ENCODE results near the gene TADA3.
A peak's percentile ranks its signal among the peaks of the same experiment; 100 is the strongest.

Gene TADA3

GRCh38 chr3:9770276-9770812, 21.9 kb downstream of the TADA3 start:
- intact Hi-C loops (cut with DNase I) = no loop called here
- peak in 37 of 42 donors; percentile 18 to 86 (median 64) for DNase-seq

GRCh38 chr3:9769426-9770275, 22.6 kb downstream of the TADA3 start, which contains the start of gene CAMK1:
Gene CAMK1, minus strand, starts transcription at chr3:9769947. Its CDS starts 2,198 bp downstream, at chr3:9767749.
- peak; percentile 52 to 93 (median 83) for DNase-seq
- intact Hi-C loops (cut with DNase I) = loop anchor here (2.0 kb wide), 1 partner anchor 19 kb away; no protein-coding TSS in a partner anchor

- DNase-seq = peak in 2 of 42 donors; percentile 22 to 29
Measured at GRCh38 chr3:9769012-9769411, 23.3 kb downstream of the TADA3 start.

GRCh38 chr3:9768141-9768775, 24.0 kb downstream of the TADA3 start:
- DNase-seq = peak in 6 of 42 donors; percentile 26 to 40 (median 32)
- intact Hi-C loops (cut with DNase I) = loop anchor here (2.0 kb wide), 1 partner anchor 17 kb away; no protein-coding TSS in a partner anchor

More at GRCh38 chr3:9769012-9769411, 23.3 kb downstream of the TADA3 start:
- intact Hi-C loops (cut with DNase I) = loop anchor here (2.0 kb wide), 1 partner anchor 18 kb away; no protein-coding TSS in a partner anchor

- DNase-seq = no peak
- intact Hi-C loops (cut with DNase I) = no loop called here
Measured at GRCh38 chr3:9767418-9767817, 24.9 kb downstream of the TADA3 start.

- DNase-seq = no peak
- intact Hi-C loops (cut with DNase I) = no loop called here
Measured at GRCh38 chr3:9765865-9766264, 26.4 kb downstream of the TADA3 start.

GRCh38 chr3:9762871-9763270, 29.4 kb downstream of the TADA3 start:
- DNase-seq = no peak
- intact Hi-C loops (cut with DNase I) = no loop called here

GRCh38 chr3:9761919-9762318, 30.4 kb downstream of the TADA3 start:
- intact Hi-C loops (cut with DNase I) = no loop called here
- DNase-seq = no peak

GRCh38 chr3:9760779-9761505, 31.3 kb downstream of the TADA3 start:
- DNase-seq = no peak
- intact Hi-C loops (cut with DNase I) = no loop called here

GRCh38 chr3:9757427-9757826, 34.8 kb downstream of the TADA3 start:
- intact Hi-C loops (cut with DNase I) = no loop called here
- no peak for DNase-seq

GRCh38 chr3:9754678-9755077, 37.6 kb downstream of the TADA3 start:
- intact Hi-C loops (cut with DNase I) = no loop called here

GRCh38 chr3:9750556-9751411, 41.5 kb downstream of the TADA3 start:
- intact Hi-C loops (cut with DNase I) = loop anchor here (2.0 kb wide), 1 partner anchor 18 kb away; the partner anchor contains the start of gene CAMK1
- peak in 1 of 42 donors; percentile 30 for DNase-seq

More at GRCh38 chr3:9754678-9755077, 37.6 kb downstream of the TADA3 start:
- DNase-seq = no peak

- intact Hi-C loops (cut with DNase I) = loop anchor here (2.0 to 10.0 kb wide), 4 partner anchors 19 to 95 kb away; partner anchors contain the start of genes ARPC4, BRPF1, CAMK1 and TADA3
- DNase-seq = peak; percentile 93 to 99 (median 97)
Measured at GRCh38 chr3:9749645-9750555, 42.4 kb downstream of the TADA3 start, which contains the start of gene OGG1. Gene OGG1, plus strand, starts transcription at chr3:9749952. Its CDS starts 335 bp downstream, at chr3:9750287.

- DNase-seq = peak in 3 of 42 donors; percentile 20 to 33 (median 21)
- intact Hi-C loops (cut with DNase I) = loop anchor here (2.0 to 10.0 kb wide), 3 partner anchors 18 to 94 kb away; partner anchors contain the start of genes ARPC4, BRPF1 and TADA3
Measured at GRCh38 chr3:9749296-9749644, 43.0 kb downstream of the TADA3 start.

- intact Hi-C loops (cut with DNase I) = loop anchor here (2.0 to 10.0 kb wide), 3 partner anchors 17 to 93 kb away; partner anchors contain the start of genes ARPC4, BRPF1 and TADA3
- DNase-seq = no peak
Measured at GRCh38 chr3:9748031-9748430, 44.2 kb downstream of the TADA3 start.

- intact Hi-C loops (cut with DNase I) = loop anchor here (5.0 to 10.0 kb wide), 2 partner anchors 45 to 92 kb away; partner anchors contain the start of genes ARPC4 and TADA3
Measured at GRCh38 chr3:9747267-9747666, 45.0 kb downstream of the TADA3 start.

More at GRCh38 chr3:9747267-9747666, 45.0 kb downstream of the TADA3 start:
- DNase-seq = no peak
